HepG2 (cell line): ENCODE measurements around the gene DSCAML1. TPM values are rescaled to one million over a fixed set of nuclear protein-coding genes. Genes with fewer than 3 reads are reported as not detected.

Experiments used
- ATAC-seq: fragments of 200-7000 bp; cut with Tn5 transposase; 3 replicates; pipeline ENCODE4 v1.9.1; 2020; ENCODE audit warnings: mild to moderate bottlenecking, moderate library complexity
- BruUV-seq: library from RNA; stranded (reverse); fragments of 400-500 nt; replicated peaks from 2 replicates; lab custom pipeline; 2021; lab: Mats Ljungman, UMichigan
- CTCF ChIA-PET: fragments of 300-600 bp; formaldehyde crosslinking; extraction: SDS; loops from one replicate; lab custom pipeline; 2021; ENCODE audit warnings: low total read pairs, inconsistent platforms, low intra/inter-chr PET ratio; lab: Yijun Ruan, JAX
- POLR2A ChIA-PET: fragments of 350-600 bp; sonication (Branson Sonifier 250); formaldehyde crosslinking; loops from one replicate; lab custom pipeline; 2020; ENCODE audit warnings: antibody characterized with exemption, inconsistent platforms; lab: Yijun Ruan, JAX
- DNase-seq: peaks from one replicate; pipeline ENCODE4 v3.0.0-alpha.2; 2015; ENCODE audit warnings: low spot score
- FAIRE-seq: peaks from 3 replicates; lab custom pipeline; 2011; peaks lifted over from hg19 to GRCh38; lab: Jason Lieb, UNC
- H2AFZ ChIP-seq: one replicate; pipeline ENCODE4 v1.6.1; 2011; ENCODE audit warnings: low read length, inconsistent platforms
- H3K27ac ChIP-seq: fragments of 300-600 bp; 3 replicates; pipeline ENCODE4 v1.8.0; 2011; ENCODE audit warnings: mixed run types, mild to moderate bottlenecking, mixed read lengths, low read length, inconsistent platforms; ENCODE audit not compliant: insufficient read depth; ENCODE audit errors: extremely low read length
- H3K27me3 ChIP-seq, 2 experiments: fragments of 200-600 bp in 1 of 2; 2 replicates in 1 of 2; 3 replicates in 1 of 2; pipeline versions ENCODE4 v1.6.0 to v1.8.0; 2011; ENCODE audit warnings: low read length in 2 of 2, mild to moderate bottlenecking in 2 of 2, moderate library complexity in 2 of 2, inconsistent platforms in 1 of 2; ENCODE audit not compliant: insufficient read depth in 2 of 2, control insufficient read depth in 1 of 2
- H3K36me3 ChIP-seq, 2 experiments: fragments of 200-600 bp in 1 of 2; replicated peaks in 1 of 2; 2 replicates in 1 of 2; 3 replicates in 1 of 2; pipeline versions ENCODE4 v1.5.1 to v1.8.0; 2011; ENCODE audit warnings: low read length in 2 of 2, inconsistent platforms in 1 of 2; ENCODE audit not compliant: insufficient read depth in 2 of 2, control insufficient read depth in 1 of 2
- H3K4me1 ChIP-seq: 2 replicates; pipeline ENCODE4 v1.5.1; 2012; ENCODE audit warnings: low read length, inconsistent platforms; ENCODE audit not compliant: insufficient read depth
- H3K4me2 ChIP-seq: 2 replicates; pipeline ENCODE4 v1.6.0; 2011; ENCODE audit warnings: low read depth, low read length, inconsistent platforms
- H3K4me3 ChIP-seq, 3 experiments: fragments of 200-600 bp in 1 of 3; sonication (generic), shearing (Covaris generic) in 1 of 3; replicated peaks in 1 of 3; 2 replicates each; pipeline ENCODE4 v1.5.1; 2011 to 2016; ENCODE audit warnings: low read length in 3 of 3, inconsistent platforms in 2 of 3, low read depth in 2 of 3, mild to moderate bottlenecking in 2 of 3, control low read depth in 1 of 3, mixed read lengths in 1 of 3; ENCODE audit not compliant: insufficient read depth in 1 of 3
- H3K79me2 ChIP-seq: one replicate; pipeline ENCODE4 v1.6.1; 2011; ENCODE audit warnings: low read length, inconsistent platforms; ENCODE audit not compliant: insufficient read depth
- H3K9ac ChIP-seq: 2 replicates; pipeline ENCODE4 v1.6.0; 2011; ENCODE audit warnings: mild to moderate bottlenecking, low read depth, low read length, inconsistent platforms; ENCODE audit not compliant: insufficient read depth
- H3K9me3 ChIP-seq: 2 replicates; pipeline ENCODE4 v1.5.1; 2012; ENCODE audit warnings: mild to moderate bottlenecking, low read length
- H4K20me1 ChIP-seq: 2 replicates; pipeline ENCODE4 v1.6.0; 2011; ENCODE audit warnings: inconsistent platforms, mild to moderate bottlenecking, low read length, moderate library complexity; ENCODE audit not compliant: insufficient read depth
- BRD4 ChIP-seq: sonication (generic); formaldehyde crosslinking; IDR thresholded peaks from 2 replicates; pipeline ENCODE4 v1.4.0; 2020; ENCODE audit warnings: missing genetic modification reagents
- CENPX ChIP-seq: sonication (generic); formaldehyde crosslinking; IDR thresholded peaks from 2 replicates; pipeline ENCODE4 v1.9.0; 2021; ENCODE audit warnings: mild to moderate bottlenecking, missing genetic modification reagents, moderate library complexity
- CHD4 ChIP-seq: fragments of 200-600 bp; sonication (generic); IDR thresholded peaks from 2 replicates; pipeline ENCODE4 v1.7.0; 2017; ENCODE audit warnings: mild to moderate bottlenecking, low read length, borderline replicate concordance
- DDIT3 ChIP-seq: sonication (generic); formaldehyde crosslinking; IDR thresholded peaks from 2 replicates; pipeline ENCODE4 v1.4.0; 2020; ENCODE audit warnings: mild to moderate bottlenecking, missing genetic modification reagents
- DMAP1 ChIP-seq: IDR thresholded peaks from 2 replicates; pipeline ENCODE4 v1.6.1; 2016
- GLI4 ChIP-seq: sonication (generic); formaldehyde crosslinking; IDR thresholded peaks from 2 replicates; pipeline ENCODE4 v1.5.1; 2020; ENCODE audit warnings: missing genetic modification reagents, mild to moderate bottlenecking, moderate library complexity, borderline replicate concordance
- HOXA5 ChIP-seq: sonication (generic); formaldehyde crosslinking; IDR thresholded peaks from 2 replicates; pipeline ENCODE4 v1.4.0; 2020; ENCODE audit warnings: missing genetic modification reagents
- KLF9 ChIP-seq: IDR thresholded peaks from 2 replicates; pipeline ENCODE4 v1.6.1; 2016; ENCODE audit warnings: low read depth
- MED8 ChIP-seq: sonication (generic); formaldehyde crosslinking; IDR thresholded peaks from 2 replicates; pipeline ENCODE4 v1.8.1; 2023; ENCODE audit warnings: mild to moderate bottlenecking, missing genetic modification reagents; ENCODE audit not compliant: insufficient replicate concordance
- NAIF1 ChIP-seq: sonication (generic); formaldehyde crosslinking; IDR thresholded peaks from 2 replicates; pipeline ENCODE4 v1.5.0; 2020; ENCODE audit warnings: mild to moderate bottlenecking, missing genetic modification reagents, borderline replicate concordance
- NFIC ChIP-seq: IDR thresholded peaks from 2 replicates; pipeline ENCODE4 v1.6.1; 2012; ENCODE audit warnings: mild to moderate bottlenecking, low read length, inconsistent platforms
- PRPF4 ChIP-seq: fragments of 200-400 bp; formaldehyde crosslinking; IDR thresholded peaks from 2 replicates; pipeline ENCODE4 v1.6.1; 2016; ENCODE audit warnings: low read length, low read depth; ENCODE audit not compliant: poor library complexity, severe bottlenecking
- SOX6 ChIP-seq, 2 experiments: fragments of 450-650 bp in 1 of 2; sonication (generic) in 1 of 2; formaldehyde crosslinking in 1 of 2; IDR thresholded peaks; 2 replicates each; pipeline versions ENCODE4 v1.4.0 to v1.6.1; 2017 to 2020; ENCODE audit warnings: antibody characterized with exemption in 1 of 2, mild to moderate bottlenecking in 1 of 2, missing genetic modification reagents in 1 of 2
- UBTF ChIP-seq: sonication (generic); formaldehyde crosslinking; IDR thresholded peaks from 2 replicates; pipeline ENCODE4 v1.4.0; 2020; ENCODE audit warnings: mild to moderate bottlenecking, missing genetic modification reagents
- ZNF160 ChIP-seq: sonication (generic); formaldehyde crosslinking; IDR thresholded peaks from 2 replicates; pipeline ENCODE4 v1.8.0; 2022; ENCODE audit warnings: mild to moderate bottlenecking, inconsistent platforms, missing genetic modification reagents
- ZNF510 ChIP-seq: sonication (generic); formaldehyde crosslinking; IDR thresholded peaks from 2 replicates; pipeline ENCODE4 v1.4.0; 2020; ENCODE audit warnings: low read depth, mild to moderate bottlenecking, missing genetic modification reagents
- ZNF788 ChIP-seq: sonication (generic); formaldehyde crosslinking; IDR thresholded peaks from 2 replicates; pipeline ENCODE4 v1.5.0; 2020; ENCODE audit warnings: mild to moderate bottlenecking, missing genetic modification reagents, borderline replicate concordance
- WGBS: methylation state at CpG from one replicate; pipeline ENCODE4 v1.1.6; 2017; ENCODE audit warnings: low lambda C conversion rate; 5-methylcytosine and 5-hydroxymethylcytosine counted together
- in situ Hi-C: cut with HindIII; loops from 2 replicates; pipeline ENCODE4 v1.10.0; 2017; ENCODE audit warnings: low pct_unique_long_range_greater_than_20kb; ENCODE audit not compliant: extremely low pct_ligation_motif_present
- intact Hi-C: fragments of 100-400 bp; cut with micrococcal nuclease; formaldehyde crosslinking; loops from one replicate; pipeline ENCODE4 v1.10.0; 2022; ENCODE audit not compliant: unreplicated experiment
- polyA plus RNA-seq, 8 experiments: library from polyadenylated mRNA; depleted of rRNA in 3 of 8; stranded (reverse) in 7 of 8; unstranded in 1 of 8; fragments of >200 nt; fragmentation: Illumina TruSeq in 4 of 8; extraction: Trizol in 4 of 8; gene quantifications; 2 replicates each; pipeline versions ENCODE4 v1.2.1 to v1.2.3, GENCODE V29; 2011 to 2016; ENCODE audit warnings: low read depth in 4 of 8, missing spikeins in 1 of 8, mixed read lengths in 1 of 8; ENCODE audit not compliant: insufficient read depth in 1 of 8
- total RNA-seq, 5 experiments: library from RNA; depleted of rRNA; stranded (reverse); fragments of >200 nt; fragmentation: Illumina TruSeq; extraction: Trizol; gene quantifications; 2 replicates each; pipeline ENCODE4 v1.2.3, GENCODE V29; 2016; ENCODE audit warnings: low read depth in 1 of 5
- TF ChIP-seq, protein P1 (sequence below): sonication (generic); formaldehyde crosslinking; IDR thresholded peaks from 2 replicates; pipeline ENCODE4 v1.9.0; 2021; ENCODE audit warnings: missing genetic modification reagents, borderline replicate concordance

Gene DSCAML1
- total and polyA plus RNA-seq, 2 of the 13 experiments (the other 11 are each of a cell fraction or from before 2014, with no cell fraction given) = 0.29 to 0.40 TPM

DNA sequence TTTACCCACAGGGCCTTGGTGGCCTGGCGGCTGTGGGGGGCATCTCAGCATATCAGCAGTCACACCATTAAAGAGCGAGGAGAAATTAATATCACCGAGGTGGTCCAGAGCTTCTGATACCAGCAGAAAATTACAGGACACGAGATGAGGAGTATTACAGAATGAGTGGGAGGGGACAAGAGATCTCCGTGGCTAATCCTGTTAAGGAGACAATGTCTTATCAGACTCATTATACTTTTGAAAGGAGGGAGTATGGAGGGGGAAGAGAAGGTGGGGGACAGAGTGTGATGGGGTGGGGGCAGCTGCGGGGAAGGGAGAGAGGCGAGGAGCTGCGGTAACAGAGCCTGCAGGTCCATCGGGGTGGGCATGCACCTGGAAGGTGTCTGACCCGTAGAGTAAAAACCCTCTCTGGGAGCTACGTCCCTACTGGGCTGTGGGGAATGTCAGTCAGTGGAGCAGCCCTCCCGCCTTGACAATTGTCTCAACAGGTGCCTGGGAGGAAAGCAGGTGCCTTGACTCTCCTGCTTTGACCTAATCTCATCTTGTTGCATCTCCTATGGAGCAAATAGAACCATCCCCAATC is 245.2 kb downstream of the DSCAML1 start:
- CTCF ChIA-PET = no interaction called here
- Histone ChIP-seq H3K79me2 (no peaks in the 10 kb centered on the region), H3K27ac (no peak overlapping the region), H3K36me3 (no peaks in the 10 kb centered on the region), H3K9ac (no peak overlapping the region), H4K20me1 (no peaks in the 10 kb centered on the region), H3K9me3 (no peaks in the 10 kb centered on the region), H3K4me2 (no peak overlapping the region), H3K4me3 (no peak overlapping the region), H3K27me3 (peaks cover 8 to 12% of the 10 kb centered on the region in 2 experiments; a peak in 2 of 5 replicates), H2AFZ (no peak overlapping the region), H3K4me1 (no peaks in the 10 kb centered on the region)
- no TSS peak for BruUV-seq
- ATAC-seq = no peak
- TF ChIP-seq CENPX (CRISPR knock-in tag) (no peak), ZNF788 (no peak), PRPF4 (no peak), NAIF1 (CRISPR knock-in tag) (no peak), ZNF510 (CRISPR knock-in tag) (no peak), HOXA5 (CRISPR knock-in tag) (no peak), ZNF160 (CRISPR knock-in tag) (no peak), NFIC (no peak), KLF9 (CRISPR knock-in tag) (no peak), DMAP1 (CRISPR knock-in tag) (no peak), DDIT3 (CRISPR knock-in tag) (no peak), CHD4 (no peak), BRD4 (CRISPR knock-in tag) (no peak), MED8 (no peak), SOX6 (IDR thresholded peaks at IDR 0.05) (no peak), SOX6 (CRISPR knock-in tag; IDR thresholded peaks at IDR 0.05) (no peak), GLI4 (CRISPR knock-in tag) (no peak), UBTF (no peak)
- TF ChIP-seq, protein P1, sequence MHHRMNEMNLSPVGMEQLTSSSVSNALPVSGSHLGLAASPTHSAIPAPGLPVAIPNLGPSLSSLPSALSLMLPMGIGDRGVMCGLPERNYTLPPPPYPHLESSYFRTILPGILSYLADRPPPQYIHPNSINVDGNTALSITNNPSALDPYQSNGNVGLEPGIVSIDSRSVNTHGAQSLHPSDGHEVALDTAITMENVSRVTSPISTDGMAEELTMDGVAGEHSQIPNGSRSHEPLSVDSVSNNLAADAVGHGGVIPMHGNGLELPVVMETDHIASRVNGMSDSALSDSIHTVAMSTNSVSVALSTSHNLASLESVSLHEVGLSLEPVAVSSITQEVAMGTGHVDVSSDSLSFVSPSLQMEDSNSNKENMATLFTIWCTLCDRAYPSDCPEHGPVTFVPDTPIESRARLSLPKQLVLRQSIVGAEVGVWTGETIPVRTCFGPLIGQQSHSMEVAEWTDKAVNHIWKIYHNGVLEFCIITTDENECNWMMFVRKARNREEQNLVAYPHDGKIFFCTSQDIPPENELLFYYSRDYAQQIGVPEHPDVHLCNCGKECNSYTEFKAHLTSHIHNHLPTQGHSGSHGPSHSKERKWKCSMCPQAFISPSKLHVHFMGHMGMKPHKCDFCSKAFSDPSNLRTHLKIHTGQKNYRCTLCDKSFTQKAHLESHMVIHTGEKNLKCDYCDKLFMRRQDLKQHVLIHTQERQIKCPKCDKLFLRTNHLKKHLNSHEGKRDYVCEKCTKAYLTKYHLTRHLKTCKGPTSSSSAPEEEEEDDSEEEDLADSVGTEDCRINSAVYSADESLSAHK (CRISPR knock-in tag) = no peak
- intact Hi-C loops = no loop called here
- no peak for FAIRE-seq
- in situ Hi-C loops = no loop called here
- no peak for DNase-seq
- 17% methylated on average over 11 of the region's 12 CpGs for WGBS
- POLR2A ChIA-PET = no interaction called here
